GM12878 (cell line): ENCODE measurements around the gene SOX5. TPM values are rescaled to one million over a fixed set of nuclear protein-coding genes. Genes with fewer than 3 reads are reported as not detected.

Source experiments
- ATAC-seq: fragments of 200-7000 bp; cut with Tn5 transposase; 3 replicates; pipeline ENCODE4 v1.9.1; 2020; ENCODE audit warnings: mild to moderate bottlenecking, moderate library complexity
- BruUV-seq: library from RNA; stranded (reverse); fragments of 400-500 nt; replicated peaks from 2 replicates; lab custom pipeline; 2021; lab: Mats Ljungman, UMichigan
- CTCF ChIA-PET: fragments of 300-600 bp; sonication (Branson Sonifier 250); formaldehyde crosslinking; extraction: SDS; loops from one replicate; lab custom pipeline; 2021; ENCODE audit warnings: inconsistent platforms; lab: Yijun Ruan, JAX
- POLR2A ChIA-PET: fragments of 350-600 bp; formaldehyde crosslinking; extraction: SDS; loops from one replicate; lab custom pipeline; 2021; ENCODE audit warnings: inconsistent platforms; lab: Charles Lee
- RAD21 ChIA-PET: fragments of 300-600 bp; sonication (Branson Sonifier 250); formaldehyde crosslinking; loops from one replicate; lab custom pipeline; 2023; ENCODE audit warnings: antibody characterized with exemption; ENCODE audit not compliant: unreplicated experiment; lab: Charles Lee
- SMC1A ChIA-PET: fragments of 300-600 bp; sonication (Branson Sonifier 250); formaldehyde crosslinking; loops from one replicate; lab custom pipeline; 2023; ENCODE audit not compliant: unreplicated experiment, uncharacterized antibody; lab: Charles Lee
- DNase-seq: peaks from one replicate; pipeline ENCODE4 v3.0.0-alpha.2; 2011; ENCODE audit warnings: low read depth, low spot score
- FAIRE-seq: peaks from 3 replicates; lab custom pipeline; 2011; peaks lifted over from hg19 to GRCh38; lab: Jason Lieb, UNC
- H2AFZ ChIP-seq: 2 replicates; pipeline ENCODE4 v1.6.0; 2011; ENCODE audit warnings: low read depth, low read length, control low read depth; ENCODE audit not compliant: control insufficient read depth
- H3K27ac ChIP-seq: 2 replicates; pipeline ENCODE4 v1.5.1; 2011; ENCODE audit warnings: control low read depth; ENCODE audit not compliant: control insufficient read depth, insufficient read depth
- H3K27me3 ChIP-seq, 2 experiments: replicated peaks in 1 of 2; 2 replicates each; pipeline versions ENCODE4 v1.6.0 to v1.6.1; 2011; ENCODE audit warnings: low read length in 1 of 2; ENCODE audit not compliant: control insufficient read depth in 2 of 2, insufficient read depth in 2 of 2
- H3K36me3 ChIP-seq, 2 experiments: 2 replicates each; pipeline ENCODE4 v1.5.1; 2011; ENCODE audit warnings: low read length in 1 of 2; ENCODE audit not compliant: control insufficient read depth in 2 of 2, insufficient read depth in 2 of 2
- H3K4me1 ChIP-seq: 2 replicates; pipeline ENCODE4 v1.6.1; 2011; ENCODE audit warnings: mild to moderate bottlenecking, low read length, moderate library complexity, mixed read lengths; ENCODE audit not compliant: control insufficient read depth, insufficient read depth
- H3K4me2 ChIP-seq: 2 replicates; pipeline ENCODE4 v1.6.0; 2011; ENCODE audit warnings: control low read depth; ENCODE audit not compliant: control insufficient read depth, insufficient read depth
- H3K4me3 ChIP-seq: fragments of 200-600 bp; sonication (generic); 2 replicates; pipeline ENCODE4 v1.5.1; 2016
- H3K79me2 ChIP-seq: 2 replicates; pipeline ENCODE4 v1.6.0; 2011; ENCODE audit warnings: low read length; ENCODE audit not compliant: control insufficient read depth, insufficient read depth
- H3K9ac ChIP-seq: 2 replicates; pipeline ENCODE4 v1.8.0; 2011; ENCODE audit warnings: low read length, control low read depth, mixed read lengths; ENCODE audit not compliant: control insufficient read depth, insufficient read depth
- H3K9me3 ChIP-seq: replicated peaks from 3 replicates; pipeline ENCODE4 v1.5.1; 2011; ENCODE audit warnings: mild to moderate bottlenecking, low read length; ENCODE audit not compliant: control insufficient read depth, insufficient read depth
- H4K20me1 ChIP-seq: 2 replicates; pipeline ENCODE4 v1.6.0; 2011; ENCODE audit not compliant: control insufficient read depth, insufficient read depth
- BCLAF1 ChIP-seq: fragments of 450-650 bp; IDR thresholded peaks from 2 replicates; pipeline ENCODE4 v1.6.1; 2017; ENCODE audit warnings: antibody characterized with exemption, mild to moderate bottlenecking, moderate library complexity
- BHLHE40 ChIP-seq, 2 experiments: fragments of 450-650 bp in 1 of 2; IDR thresholded peaks; 2 replicates each; pipeline ENCODE4 v1.6.1; 2011 to 2017; ENCODE audit warnings: low read depth in 2 of 2, borderline replicate concordance in 1 of 2, improper control_type of control experiment in 1 of 2, low read length in 1 of 2, mild to moderate bottlenecking in 1 of 2
- ELK1 ChIP-seq: IDR thresholded peaks from 2 replicates; pipeline ENCODE4 v1.6.1; 2012; ENCODE audit warnings: low read depth, low read length, improper control_type of control experiment
- ESRRA ChIP-seq: IDR thresholded peaks from 2 replicates; pipeline ENCODE4 v1.6.1; 2012; ENCODE audit warnings: mild to moderate bottlenecking, low read length, improper control_type of control experiment
- HDAC2 ChIP-seq: fragments of 200-600 bp; sonication (generic); IDR thresholded peaks from 2 replicates; pipeline ENCODE4 v1.6.1; 2017
- HDGF ChIP-seq: fragments of 450-650 bp; IDR thresholded peaks from 2 replicates; pipeline ENCODE4 v1.6.1; 2016; ENCODE audit warnings: antibody characterized with exemption
- IRF5 ChIP-seq: fragments of 450-650 bp; IDR thresholded peaks from 2 replicates; pipeline ENCODE4 v1.6.1; 2017; ENCODE audit warnings: borderline replicate concordance
- KDM1A ChIP-seq: fragments of 200-600 bp; sonication (generic); IDR thresholded peaks from 2 replicates; pipeline ENCODE4 v1.6.1; 2016; ENCODE audit warnings: borderline replicate concordance
- POLR2A ChIP-seq: IDR thresholded peaks from 2 replicates; pipeline ENCODE4 v1.6.1; 2011; ENCODE audit warnings: low read depth, mild to moderate bottlenecking, low read length
- POLR2AphosphoS2 ChIP-seq: IDR thresholded peaks from 2 replicates; pipeline ENCODE4 v1.6.1; 2011; ENCODE audit warnings: low read depth, mild to moderate bottlenecking, low read length, improper control_type of control experiment, moderate library complexity
- POU2F2 ChIP-seq: IDR thresholded peaks from 3 replicates; pipeline ENCODE4 v1.6.1; 2011; ENCODE audit warnings: low read depth, mild to moderate bottlenecking, low read length, borderline replicate concordance
- SIX5 ChIP-seq: IDR thresholded peaks from 2 replicates; pipeline ENCODE4 v1.6.1; 2011; ENCODE audit warnings: mild to moderate bottlenecking, low read depth, low read length, moderate library complexity; ENCODE audit not compliant: severe bottlenecking
- SMAD1 ChIP-seq: fragments of 450-650 bp; IDR thresholded peaks from 2 replicates; pipeline ENCODE4 v1.6.1; 2018; ENCODE audit warnings: mild to moderate bottlenecking, low read depth; ENCODE audit not compliant: partially characterized antibody
- ZZZ3 ChIP-seq: IDR thresholded peaks from 2 replicates; pipeline ENCODE4 v1.6.1; 2011; ENCODE audit warnings: low read depth; ENCODE audit not compliant: control insufficient read depth, insufficient read length
- WGBS: methylation state at CpG from one replicate; pipeline ENCODE4 v1.1.6; 2016; ENCODE audit warnings: low lambda C conversion rate; ENCODE audit not compliant: insufficient replicate concordance, insufficient coverage; ENCODE audit errors: missing lambda C conversion rate; 5-methylcytosine and 5-hydroxymethylcytosine counted together
- in situ Hi-C: fragments of 300-500 bp; cut with MboI; formaldehyde crosslinking; loops from 9 replicates; pipeline ENCODE4 v1.14.3; 2018; ENCODE audit warnings: mixed read lengths
- intact Hi-C: fragments of 100-400 bp; cut with micrococcal nuclease; formaldehyde crosslinking; loops from one replicate; pipeline ENCODE4 v1.14.2; 2022; ENCODE audit not compliant: unreplicated experiment
- polyA plus RNA-seq, 11 experiments: library from polyadenylated mRNA; depleted of rRNA in 4 of 11; unstranded in 6 of 11; stranded (reverse) in 5 of 11; fragments of >200 nt; fragmentation: Nextera tagmentation in 4 of 11; fragmentation: Illumina TruSeq in 1 of 11; extraction: Ambion mirVana in 4 of 11; extraction: Trizol in 1 of 11; gene quantifications; 1 replicate in 1 of 11; 2 replicates in 10 of 11; pipeline versions ENCODE4 v1.2.1 to v1.2.3, GENCODE V29; 2011 to 2016; ENCODE audit warnings: inconsistent platforms in 2 of 11, missing spikeins in 2 of 11, low read depth in 1 of 11
- total RNA-seq, 4 experiments: library from RNA; depleted of rRNA in 3 of 4; stranded (reverse); fragments of >200 nt in 3 of 4; fragmentation: Illumina TruSeq in 1 of 4; extraction: Trizol in 1 of 4; gene quantifications; 2 replicates each; pipeline versions ENCODE4 v1.2.1 to v1.2.3, GENCODE V29; 2013 to 2021
- TF ChIP-seq, protein P1 (sequence below): IDR thresholded peaks from 2 replicates; pipeline ENCODE4 v1.6.1; 2011; ENCODE audit warnings: low read depth, mild to moderate bottlenecking, low read length, moderate library complexity, borderline replicate concordance; ENCODE audit errors: extremely low read depth
- TF ChIP-seq, protein P2 (sequence below), 3 experiments: IDR thresholded peaks in 2 of 3; conservative IDR thresholded peaks in 1 of 3; 2 replicates each; pipeline ENCODE4 v1.5.1; 2011; ENCODE audit warnings: low read depth in 3 of 3, low read length in 3 of 3, mild to moderate bottlenecking in 3 of 3, control low read depth in 2 of 3, moderate library complexity in 2 of 3, inconsistent platforms in 1 of 3, mixed read lengths in 1 of 3; ENCODE audit not compliant: control insufficient read depth in 2 of 3, insufficient read depth in 1 of 3; ENCODE audit errors: extremely low read depth in 1 of 3

The SOX5 gene
- total and polyA plus RNA-seq, 10 of the 15 experiments (the other 5 are each of a cell fraction or from before 2014, with no cell fraction given) = 0.08 to 1.0 (median 0.24) TPM

GRCh38 chr12:23885394-23885793 is 64.1 kb downstream of the SOX5 start (continued):
- TF ChIP-seq ELK1 (no peak), ESRRA (no peak), POLR2AphosphoS2 (no peak), POLR2A (no peak)

- SMC1A ChIA-PET = interaction anchor here (0.6 to 0.8 kb wide), 2 partner anchors 16 to 34 kb away, joined by 3 to 4 read pairs; no protein-coding TSS in a partner anchor
- H4K20me1 ChIP-seq = no peaks in the 10 kb centered on the region
- no peaks in the 10 kb centered on the region for H3K27me3 ChIP-seq
- no peaks in the 10 kb centered on the region for H3K4me1 ChIP-seq
- H3K79me2 ChIP-seq = no peaks in the 10 kb centered on the region
- in situ Hi-C loops (no loop called here), intact Hi-C loops (no loop called here)
- no peaks in the 10 kb centered on the region for H3K9me3 ChIP-seq
- no peaks in the 10 kb centered on the region for H3K36me3 ChIP-seq
- FAIRE-seq (no peak), DNase-seq (no peak), ATAC-seq (peak; percentile 55)
- no peak overlapping the region for H3K9ac ChIP-seq
- CTCF ChIA-PET = no interaction called here
- WGBS = 29% methylated on average over 3 of the region's 3 CpGs
- H3K27ac ChIP-seq = no peak overlapping the region
- RAD21 ChIA-PET = no interaction called here
- H3K4me2 ChIP-seq = no peak overlapping the region
- POLR2A ChIA-PET = no interaction called here
- BruUV-seq = no TSS peak
- no peak overlapping the region for H2AFZ ChIP-seq
- H3K4me3 ChIP-seq = no peak overlapping the region
- TF ChIP-seq, protein P1, sequence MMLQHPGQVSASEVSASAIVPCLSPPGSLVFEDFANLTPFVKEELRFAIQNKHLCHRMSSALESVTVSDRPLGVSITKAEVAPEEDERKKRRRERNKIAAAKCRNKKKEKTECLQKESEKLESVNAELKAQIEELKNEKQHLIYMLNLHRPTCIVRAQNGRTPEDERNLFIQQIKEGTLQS = no peak
- TF ChIP-seq, protein P2, sequence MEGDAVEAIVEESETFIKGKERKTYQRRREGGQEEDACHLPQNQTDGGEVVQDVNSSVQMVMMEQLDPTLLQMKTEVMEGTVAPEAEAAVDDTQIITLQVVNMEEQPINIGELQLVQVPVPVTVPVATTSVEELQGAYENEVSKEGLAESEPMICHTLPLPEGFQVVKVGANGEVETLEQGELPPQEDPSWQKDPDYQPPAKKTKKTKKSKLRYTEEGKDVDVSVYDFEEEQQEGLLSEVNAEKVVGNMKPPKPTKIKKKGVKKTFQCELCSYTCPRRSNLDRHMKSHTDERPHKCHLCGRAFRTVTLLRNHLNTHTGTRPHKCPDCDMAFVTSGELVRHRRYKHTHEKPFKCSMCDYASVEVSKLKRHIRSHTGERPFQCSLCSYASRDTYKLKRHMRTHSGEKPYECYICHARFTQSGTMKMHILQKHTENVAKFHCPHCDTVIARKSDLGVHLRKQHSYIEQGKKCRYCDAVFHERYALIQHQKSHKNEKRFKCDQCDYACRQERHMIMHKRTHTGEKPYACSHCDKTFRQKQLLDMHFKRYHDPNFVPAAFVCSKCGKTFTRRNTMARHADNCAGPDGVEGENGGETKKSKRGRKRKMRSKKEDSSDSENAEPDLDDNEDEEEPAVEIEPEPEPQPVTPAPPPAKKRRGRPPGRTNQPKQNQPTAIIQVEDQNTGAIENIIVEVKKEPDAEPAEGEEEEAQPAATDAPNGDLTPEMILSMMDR (IDR thresholded peaks at IDR 0.05 in 2 of 3, conservative IDR thresholded peaks at IDR 0.05 in 1 of 3; ENCODE audit: control insufficient read depth in 2 of 3, extremely low read depth in 1 of 3, insufficient read depth in 1 of 3, low read depth in 3 of 3, low read length in 3 of 3) = no peak
- TF ChIP-seq HDAC2 (no peak), IRF5 (no peak), SIX5 (no peak), POU2F2 (no peak), BHLHE40 (IDR thresholded peaks at IDR 0.05; ENCODE audit: borderline replicate concordance in 1 of 2, low read depth in 2 of 2, low read length in 1 of 2) (no peak), ZZZ3 (no peak), HDGF (no peak), KDM1A (no peak), BCLAF1 (no peak), SMAD1 (no peak)
Measured at GRCh38 chr12:23884909-23885308, 64.6 kb downstream of the SOX5 start.
